8988T (cell line): ENCODE measurements around the gene NCOA3.
"Not testable (repeated sequence)": the region's sequence is repeated elsewhere in the genome, so short reads cannot be mapped to it uniquely, and the experiment has no call there.

Source experiments
- DNase-seq: peaks from one replicate; pipeline ENCODE4 v3.0.0; 2011

NCOA3 gene

DNA sequence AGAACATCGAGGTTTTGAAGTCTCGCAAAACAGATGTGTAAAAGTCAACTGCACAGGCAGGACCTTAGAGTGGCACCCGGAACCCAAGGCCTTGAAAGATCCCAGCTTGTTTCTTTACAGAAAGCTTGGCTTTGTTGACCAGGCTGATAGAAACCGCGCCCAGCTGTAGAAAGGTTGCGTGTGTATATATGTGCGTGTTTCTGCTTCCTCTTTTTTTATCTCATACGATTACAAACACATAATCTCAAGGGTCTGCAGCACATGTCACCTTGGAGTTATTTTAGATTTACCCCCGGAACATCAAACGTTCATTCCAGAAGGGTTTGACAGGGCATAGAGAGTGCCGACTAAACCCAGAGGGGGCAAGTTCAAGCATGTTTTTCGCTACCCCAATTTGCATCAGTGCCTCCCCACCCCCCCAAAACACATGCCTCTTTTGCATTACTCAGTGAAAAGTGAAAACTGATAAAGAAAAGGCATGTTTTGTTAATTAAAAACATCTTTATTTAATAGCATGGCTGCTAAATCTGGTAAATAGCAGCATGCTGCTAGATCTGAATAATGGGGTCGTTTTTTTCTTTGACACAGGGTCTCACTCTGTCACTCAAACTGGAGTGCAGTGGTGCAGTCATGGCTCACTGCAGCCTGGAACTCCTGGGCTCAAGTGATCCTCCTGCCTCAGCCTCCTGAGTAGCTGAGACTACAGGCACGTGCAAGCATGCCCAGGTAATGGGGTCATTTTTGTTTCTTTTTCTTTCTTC, 33.2 kb upstream of the NCOA3 start:
- DNase-seq = no peak

DNA sequence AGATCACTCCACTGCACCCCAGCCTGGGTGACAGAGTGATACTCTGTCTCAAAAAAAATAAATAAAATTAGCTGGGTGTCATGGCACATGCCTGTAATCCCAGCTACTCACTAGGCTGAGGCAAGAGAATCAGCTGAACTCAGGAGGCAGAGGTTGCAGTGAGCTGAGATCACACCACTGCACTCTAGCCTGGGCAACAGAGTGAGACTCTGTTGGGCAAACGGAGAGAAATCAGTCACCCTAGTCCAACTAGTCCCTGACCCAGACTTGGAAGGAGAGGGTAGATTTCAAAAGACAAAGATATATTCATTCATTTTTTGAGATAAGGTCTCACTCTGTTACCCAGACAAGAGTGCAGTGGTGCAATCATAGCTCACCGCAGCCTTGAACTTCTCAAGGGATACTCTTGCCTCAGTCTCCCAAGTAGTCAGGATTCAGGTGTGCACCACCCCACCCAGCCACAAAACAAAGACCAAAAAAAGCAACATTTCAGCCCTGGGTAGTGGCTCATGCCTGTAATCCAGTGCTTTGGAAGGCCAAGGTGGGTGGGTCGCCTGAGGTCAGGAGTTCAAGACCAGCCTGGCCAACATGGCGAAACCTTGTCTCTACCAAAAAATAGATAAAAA, 26.2 kb upstream of the NCOA3 start:
- DNase-seq = no peak

- DNase-seq = no peak
Measured at GRCh38 chr20:47476452-47476851, 25.2 kb upstream of the NCOA3 start.

DNA sequence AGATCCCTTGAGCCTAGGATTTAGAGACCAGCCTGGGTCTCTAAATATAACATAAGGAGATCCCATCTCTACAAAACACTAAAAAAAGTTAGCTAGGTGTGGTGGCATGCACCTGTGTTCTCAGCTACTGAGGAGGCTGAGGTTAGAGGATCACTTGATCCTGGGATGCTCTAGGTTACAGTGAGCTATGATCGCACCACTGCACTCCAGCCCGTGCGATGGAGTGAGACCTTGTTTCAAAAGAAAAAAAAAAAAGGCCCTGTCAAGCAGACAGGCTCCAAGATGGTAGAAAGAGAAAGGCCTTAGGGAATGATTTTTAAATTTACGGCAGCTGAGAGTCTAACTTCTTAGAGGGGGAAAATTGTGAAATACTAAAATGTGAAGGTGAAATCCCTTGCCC, 22.6 kb upstream of the NCOA3 start:
- no peak for DNase-seq

DNA sequence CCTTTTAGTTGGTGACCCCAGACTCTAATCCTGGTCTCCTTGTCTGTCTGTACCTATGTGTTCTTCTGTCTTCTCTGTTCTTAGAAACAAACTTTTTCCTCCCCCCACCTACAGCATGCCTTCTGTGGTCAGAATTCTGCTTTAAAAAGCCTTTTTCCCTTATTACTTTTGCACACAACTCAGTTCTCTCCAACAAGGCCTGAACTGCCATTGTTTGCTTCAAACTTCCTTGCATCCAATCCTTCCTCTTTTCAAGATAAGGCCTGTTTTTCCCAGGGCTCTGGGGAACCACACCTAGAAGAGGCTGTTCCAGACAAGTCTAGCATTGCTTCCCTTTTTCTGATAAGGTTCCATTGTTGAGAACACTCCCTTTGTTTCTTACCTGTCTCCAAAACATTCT, 22.2 kb upstream of the NCOA3 start:
- no peak for DNase-seq

- no peak for DNase-seq
Measured at GRCh38 chr20:47480239-47480638, 21.4 kb upstream of the NCOA3 start.

GRCh38 chr20:47480705-47481104, 21.0 kb upstream of the NCOA3 start:
- no peak for DNase-seq

DNA sequence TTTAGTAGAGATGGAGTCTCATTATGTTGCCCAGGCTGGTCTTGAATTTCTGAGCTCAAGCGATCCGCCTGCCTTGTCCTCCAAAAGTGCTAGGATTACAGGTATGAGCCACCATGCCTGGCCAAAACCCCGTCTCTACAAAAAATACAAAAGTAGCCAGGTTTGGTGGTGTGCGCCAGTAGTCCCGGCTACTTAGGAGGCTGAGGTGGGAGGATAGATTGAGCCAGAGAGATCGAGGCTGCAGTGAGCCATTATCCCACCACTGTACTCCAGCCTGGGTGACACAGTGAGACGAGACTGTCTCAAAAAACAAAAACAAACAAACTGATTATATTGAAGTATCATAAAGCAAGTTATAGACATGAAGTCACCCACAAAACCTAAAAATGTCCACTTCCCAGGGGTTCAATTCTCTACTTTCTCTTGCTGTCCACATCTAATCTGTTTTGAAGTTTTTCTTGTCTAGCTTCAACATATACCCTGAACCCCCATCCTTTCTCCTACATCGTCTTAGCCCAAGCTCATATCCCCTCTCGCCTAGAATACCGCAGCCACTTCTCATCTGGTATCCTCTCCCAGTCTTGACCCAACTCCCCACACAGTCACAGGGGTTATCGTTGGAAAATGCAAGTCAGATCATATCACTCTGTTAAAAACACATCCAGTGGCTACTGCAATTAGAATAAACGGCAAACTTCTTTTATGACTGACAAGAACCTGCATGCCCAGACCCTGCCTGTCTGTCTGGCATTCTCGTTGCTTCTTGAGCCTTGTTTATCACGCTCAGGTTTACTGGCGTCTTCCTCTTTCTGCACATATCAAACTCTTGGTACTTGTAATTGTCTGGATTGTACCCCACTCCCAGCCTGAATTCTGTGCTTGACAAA, 20.1 kb upstream of the NCOA3 start:
- no peak for DNase-seq

DNA sequence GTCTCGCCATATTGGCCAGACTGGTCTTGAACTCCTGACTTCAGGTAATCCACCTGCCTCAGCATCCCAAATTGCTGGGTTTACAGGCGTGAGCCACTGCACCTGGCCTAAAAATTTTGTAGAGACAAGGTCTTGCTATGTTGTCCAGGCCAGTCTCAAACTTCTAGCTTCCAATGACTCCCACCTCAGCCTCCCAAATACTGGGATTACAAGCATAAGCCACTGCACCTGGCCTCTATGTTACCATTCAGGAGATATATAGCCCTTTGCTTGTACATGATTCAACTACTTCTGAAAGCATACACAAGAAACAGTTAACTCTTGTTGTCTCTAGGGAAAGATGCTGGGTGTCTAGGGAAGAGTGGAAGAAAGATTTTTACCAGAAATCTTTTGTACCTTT, 19.0 kb upstream of the NCOA3 start:
- no peak for DNase-seq

DNA sequence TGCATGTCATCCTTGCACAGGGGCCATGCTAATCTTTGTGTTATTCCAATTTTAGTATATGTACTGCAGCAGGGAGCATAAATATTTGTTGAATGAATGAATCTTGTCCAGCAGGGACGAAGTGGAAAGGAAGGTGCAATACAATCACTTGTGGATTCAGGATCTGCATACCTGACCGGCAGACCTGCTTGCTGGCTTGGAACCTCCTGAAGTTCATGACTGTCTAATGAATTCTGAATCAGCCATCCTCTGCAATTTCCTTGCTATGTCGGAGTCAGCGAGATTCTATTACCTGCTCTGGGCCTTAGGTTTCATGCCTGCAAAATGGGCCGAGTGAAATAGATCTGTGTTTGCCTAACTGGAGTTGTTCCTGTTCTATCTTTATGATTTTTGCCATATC, 17.4 kb upstream of the NCOA3 start:
- DNase-seq = no peak

- no peak for DNase-seq
Measured at GRCh38 chr20:47487175-47487917, 14.3 kb upstream of the NCOA3 start.

GRCh38 chr20:47489448-47489872, 12.2 kb upstream of the NCOA3 start:
- no peak for DNase-seq

DNA sequence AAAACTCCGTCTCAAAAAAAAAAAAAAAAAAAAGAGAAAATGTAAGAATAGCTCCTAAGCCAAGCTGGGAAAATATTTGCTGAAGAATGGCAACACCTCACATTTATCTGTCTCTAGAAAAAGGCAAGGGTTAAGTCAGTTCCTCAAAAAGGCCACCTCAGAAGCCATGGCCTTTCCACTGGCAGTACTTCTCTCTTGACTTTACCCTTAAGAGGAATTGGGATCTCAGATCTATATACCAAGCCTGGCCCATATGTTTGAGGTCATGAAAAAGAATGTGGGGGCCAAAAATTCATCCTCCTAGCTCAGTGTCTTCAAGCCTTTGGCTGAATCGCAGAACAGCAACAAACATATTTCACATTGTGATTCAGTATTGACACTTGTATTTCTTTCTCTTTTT, 10.9 kb upstream of the NCOA3 start:
- no peak for DNase-seq

DNA sequence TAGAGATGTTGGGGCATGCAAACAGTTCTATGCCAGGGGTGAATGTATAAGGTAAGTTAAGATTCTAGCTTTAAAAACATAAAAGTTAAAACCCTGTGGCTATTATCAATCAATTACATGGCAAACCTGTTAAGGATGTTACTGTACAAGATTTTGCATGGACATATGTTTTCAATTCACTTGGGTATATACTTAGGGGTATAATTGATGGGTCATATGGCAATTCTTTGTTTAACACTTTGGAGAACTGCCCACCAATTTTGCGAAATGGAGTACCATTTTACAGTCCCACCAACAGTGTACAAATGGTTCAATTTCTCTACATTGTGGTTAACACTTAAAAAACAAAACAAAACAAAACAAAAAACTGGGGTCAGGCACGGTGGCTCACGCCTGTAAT, 9.4 kb upstream of the NCOA3 start:
- no peak for DNase-seq

DNA sequence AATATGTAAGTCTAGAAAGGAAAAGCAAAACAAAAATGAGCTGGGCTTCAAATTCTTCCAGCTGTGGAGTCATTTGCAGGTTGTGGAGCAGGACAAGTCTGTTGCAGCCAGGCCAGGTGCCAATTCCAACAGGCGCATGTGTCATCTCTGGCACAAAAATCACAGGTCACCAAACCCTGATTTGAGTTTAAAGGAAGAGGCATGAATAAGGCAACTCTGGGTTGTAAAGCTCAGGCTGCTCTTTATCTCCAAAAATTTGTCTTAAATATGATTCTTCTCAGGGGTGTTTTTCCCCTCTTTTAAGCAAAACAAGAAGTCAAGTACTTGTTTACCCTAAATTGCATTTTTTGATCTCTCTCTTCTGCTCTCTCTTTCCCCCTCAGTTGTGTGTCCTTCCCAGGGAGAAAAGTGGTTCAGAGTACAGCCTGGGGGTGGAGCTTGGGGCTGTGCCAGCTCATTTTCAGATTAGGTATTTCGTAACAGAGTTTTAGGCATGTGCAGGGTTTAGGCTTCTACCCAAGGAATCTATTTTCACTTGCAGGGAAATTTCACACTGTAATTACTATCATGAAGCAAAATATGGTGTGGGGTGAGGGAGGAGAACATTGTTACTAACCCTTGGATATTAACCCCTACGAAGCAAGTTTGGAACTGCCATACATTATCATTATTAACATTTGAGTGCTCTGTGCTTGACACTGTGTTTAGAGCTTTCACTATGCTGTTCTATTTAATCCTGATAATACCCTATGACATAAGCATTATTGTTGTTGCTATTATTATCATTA, 8.3 kb upstream of the NCOA3 start:
- DNase-seq = no peak

GRCh38 chr20:47493963-47494293, 7.8 kb upstream of the NCOA3 start:
- no peak for DNase-seq

DNA sequence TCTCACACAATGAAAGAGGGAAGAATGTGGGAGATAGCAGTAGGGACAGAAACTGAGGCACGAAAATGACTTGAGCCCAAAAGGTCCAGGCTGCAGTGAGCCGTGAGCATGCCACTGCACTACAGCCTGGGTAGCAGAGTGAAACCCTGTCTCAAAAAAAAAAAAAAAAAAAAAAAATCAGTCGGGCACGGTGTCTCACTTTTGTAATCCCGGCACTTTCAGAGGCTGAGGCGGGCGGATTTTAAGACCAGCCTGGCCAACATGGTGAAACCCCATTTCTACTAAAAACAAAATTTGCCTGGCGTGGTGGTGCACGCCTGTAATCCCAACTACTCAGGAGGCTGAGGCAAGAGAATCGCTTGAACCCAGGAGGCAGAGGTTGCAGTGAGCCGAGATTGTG, 7.1 kb upstream of the NCOA3 start:
- DNase-seq = not testable (repeated sequence)

- DNase-seq = no peak
Measured at GRCh38 chr20:47496118-47496517, 5.6 kb upstream of the NCOA3 start.

DNA sequence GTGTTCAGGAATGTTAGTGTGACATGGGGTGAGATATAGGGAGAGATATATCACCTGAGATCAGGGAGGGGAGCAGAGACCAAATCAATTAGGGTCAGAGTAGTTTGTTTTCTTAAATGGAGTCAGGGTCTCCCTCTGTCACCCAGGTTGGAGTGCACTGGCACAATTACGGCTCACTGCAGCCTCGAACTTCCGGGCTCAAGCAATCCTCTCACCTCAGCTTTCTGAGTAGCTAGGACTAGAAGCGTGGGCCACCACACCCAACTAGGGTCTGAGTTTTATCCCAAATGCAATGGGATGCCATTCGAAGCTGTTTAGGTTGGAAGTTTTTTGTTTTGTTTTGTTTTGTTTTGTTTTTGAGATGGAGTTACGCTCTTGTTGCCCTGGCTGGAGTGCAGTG, 3.1 kb upstream of the NCOA3 start:
- DNase-seq = no peak

GRCh38 chr20:47499053-47499452, 2.6 kb upstream of the NCOA3 start:
- no peak for DNase-seq

GRCh38 chr20:47500082-47500481, 1.6 kb upstream of the NCOA3 start:
- DNase-seq = not testable (repeated sequence)

DNA sequence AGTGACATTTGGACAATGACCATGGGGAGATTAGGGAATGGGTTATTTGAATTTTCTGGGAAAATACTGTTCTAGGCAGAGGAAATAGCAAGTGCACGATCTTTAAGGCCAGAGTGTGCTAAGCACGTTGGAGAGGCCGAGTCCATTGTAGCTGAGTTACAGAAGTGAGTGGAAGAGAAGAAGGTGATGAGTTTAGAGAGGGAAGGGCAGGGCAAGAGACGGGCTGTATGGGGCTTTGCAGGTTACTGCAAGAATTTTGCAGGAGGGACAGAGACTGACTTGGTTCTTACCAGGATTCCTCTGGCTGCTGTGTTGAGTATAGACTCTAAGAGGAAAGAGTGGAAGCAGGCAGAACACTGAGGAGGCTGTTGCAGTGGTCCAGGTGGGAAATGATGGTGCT, 1.1 kb upstream of the NCOA3 start:
- no peak for DNase-seq

DNA sequence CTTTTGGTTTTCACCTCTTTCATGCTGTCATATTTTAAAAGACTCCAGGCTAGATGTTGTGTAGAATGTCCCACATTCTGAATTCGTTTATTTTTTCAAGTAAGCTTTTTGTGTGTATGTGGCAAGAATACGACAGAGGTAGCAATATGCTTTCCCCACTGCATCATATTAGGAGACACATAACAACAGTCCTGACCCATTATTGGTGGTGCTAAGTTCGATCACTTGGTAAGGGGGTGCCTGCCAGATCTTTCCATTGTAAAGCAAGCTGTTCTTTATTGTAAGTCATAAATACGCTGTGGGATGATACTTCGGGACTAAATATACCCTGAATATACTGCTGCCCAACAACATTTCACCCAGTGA, 588 bp upstream of the NCOA3 start:
- no peak for DNase-seq
